HG03139 (cell line): ENCODE measurements around the gene PPP1R15B.
A peak's percentile ranks its signal among the peaks of the same experiment; 100 is the strongest.

Experiments used
- ATAC-seq: cut with Tn5 transposase; IDR thresholded peaks from one replicate; pipeline ENCODE4 v1.9.1; 2021; ENCODE audit not compliant: unreplicated experiment

Gene PPP1R15B

DNA sequence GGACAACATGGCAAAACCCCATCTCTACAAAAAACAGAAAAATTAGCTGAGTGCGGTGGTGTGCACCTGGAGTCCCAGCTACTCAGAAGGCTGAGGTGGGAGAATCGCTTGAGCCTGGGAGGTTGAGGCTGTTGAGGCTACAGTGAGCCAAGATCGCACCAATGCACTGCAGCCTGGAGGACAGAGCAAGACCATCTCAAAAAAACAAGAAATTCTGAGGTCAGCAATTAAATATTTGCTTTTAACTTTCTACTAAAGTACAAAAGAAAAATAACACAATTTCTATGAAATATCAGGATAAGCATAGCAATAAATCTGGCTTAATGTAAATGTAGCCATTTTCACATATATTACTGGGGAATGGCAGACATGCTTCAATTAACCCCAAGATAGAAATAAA, 9.9 kb downstream of the PPP1R15B start:
- no peak for ATAC-seq

DNA sequence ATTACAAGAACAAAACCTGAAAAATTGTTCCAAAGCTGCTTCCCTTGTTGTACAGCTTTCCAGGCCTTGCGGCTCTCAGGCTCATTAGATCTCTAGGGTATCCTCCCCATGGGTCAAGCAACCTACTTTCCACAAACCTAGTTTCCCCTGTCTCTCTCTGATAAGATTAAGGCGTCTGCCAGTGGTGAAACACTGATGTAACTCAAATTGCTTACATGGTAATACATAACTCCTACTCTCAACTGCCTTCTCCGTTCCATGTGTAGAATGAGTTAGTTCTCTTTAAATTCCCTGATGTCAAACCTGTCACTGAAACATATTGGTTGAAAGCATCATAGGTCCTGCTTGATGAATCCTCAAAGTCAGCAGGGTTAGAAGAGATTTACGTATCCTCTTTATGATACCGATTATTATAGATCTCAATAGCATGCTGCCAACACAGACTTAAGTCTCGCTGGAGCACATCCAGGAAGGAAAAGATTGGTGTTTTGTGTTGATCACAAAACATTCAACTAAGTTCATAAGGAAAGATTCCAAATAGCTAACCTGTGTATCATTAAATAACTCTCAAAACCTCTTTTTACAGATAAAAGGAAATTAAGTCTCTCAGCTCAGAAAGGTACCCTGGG, 10.6 kb downstream of the PPP1R15B start:
- ATAC-seq = no peak

DNA sequence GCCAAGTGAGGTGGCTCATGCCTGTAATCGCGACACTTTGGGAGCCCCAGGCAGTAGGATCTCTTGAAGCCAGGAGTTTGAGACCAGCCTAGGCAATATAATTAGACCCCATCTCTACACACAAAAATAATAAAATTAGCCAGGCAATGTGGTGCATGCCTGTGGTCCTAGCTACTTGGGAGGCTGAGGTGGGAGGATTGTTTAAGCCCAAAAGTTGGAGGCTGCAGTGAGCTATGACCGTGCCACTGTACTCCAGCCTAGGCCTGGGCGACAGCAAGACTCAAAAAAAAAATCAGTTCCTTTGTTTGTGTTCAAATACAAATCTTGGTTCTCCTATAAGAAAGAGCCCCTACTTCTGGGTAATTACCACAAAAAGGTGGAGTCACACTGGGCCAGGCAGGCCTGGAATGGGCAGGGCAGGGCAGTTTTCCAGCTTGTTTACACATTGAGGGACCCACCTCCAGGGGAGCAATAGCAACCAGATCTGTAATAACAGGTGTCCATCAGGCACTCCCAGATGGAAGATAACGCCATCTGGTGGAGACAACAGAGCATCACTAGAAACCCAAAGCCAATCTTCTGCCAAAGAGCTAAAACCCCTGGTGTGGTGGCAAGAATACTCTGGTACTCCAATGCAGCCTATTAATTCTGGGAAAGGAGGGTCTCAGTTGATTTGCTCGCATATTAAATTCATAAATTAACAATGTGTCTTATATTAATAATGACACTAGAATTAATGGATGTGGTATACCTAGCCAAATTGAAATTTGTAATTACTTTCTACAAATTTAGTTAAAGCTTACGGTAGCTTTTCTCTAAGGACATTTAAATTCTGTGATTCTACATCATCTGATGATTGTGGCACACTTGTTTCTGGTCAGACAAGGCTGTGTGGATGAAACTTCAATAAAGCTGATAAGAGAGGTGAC, 13.2 kb downstream of the PPP1R15B start:
- peak; percentile 75 for ATAC-seq

DNA sequence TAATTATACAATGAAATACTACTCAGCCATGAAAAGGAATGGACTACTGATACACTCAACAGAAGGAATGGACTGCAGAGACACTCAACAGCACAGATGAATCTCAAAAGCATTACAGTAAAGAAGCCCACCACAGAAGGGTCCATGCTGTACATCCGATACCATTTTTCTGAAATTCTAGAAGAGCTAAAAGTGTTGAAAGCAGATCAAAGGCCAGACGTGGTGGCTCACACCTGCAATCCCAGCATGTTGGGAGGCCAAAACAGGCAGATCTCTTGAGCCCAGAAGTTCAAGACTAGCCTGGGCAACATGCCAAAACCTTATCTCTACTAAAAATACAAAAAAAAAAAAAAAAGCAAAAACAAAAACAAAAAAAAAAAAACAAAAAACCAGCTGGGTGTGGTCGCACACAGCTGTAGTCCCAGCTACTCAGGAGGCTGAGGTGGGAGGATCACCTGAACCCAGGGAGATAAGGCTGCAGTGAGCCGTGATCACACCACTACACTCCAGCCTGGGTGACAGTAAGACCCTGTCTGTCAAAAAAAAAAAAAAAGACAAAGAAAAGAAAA, 15.5 kb downstream of the PPP1R15B start:
- ATAC-seq = no peak

DNA sequence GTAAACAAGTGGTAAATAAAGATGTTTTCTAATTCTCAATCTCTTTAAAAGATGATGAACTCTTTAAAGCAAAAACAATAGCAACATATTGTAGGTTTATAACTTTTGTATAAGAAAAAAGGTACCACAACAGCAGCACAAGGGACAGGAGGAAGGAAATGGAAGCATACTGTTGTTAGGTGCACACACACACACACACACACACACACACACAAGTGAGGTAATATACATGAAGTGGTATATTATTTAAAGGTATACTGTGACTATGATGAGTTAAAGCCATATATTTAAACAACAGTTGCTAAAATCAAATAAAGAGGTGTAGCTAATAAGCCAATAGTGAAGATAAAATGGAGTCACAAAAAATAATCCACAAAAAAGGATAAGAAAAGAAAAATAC, 20.0 kb downstream of the PPP1R15B start:
- no peak for ATAC-seq

DNA sequence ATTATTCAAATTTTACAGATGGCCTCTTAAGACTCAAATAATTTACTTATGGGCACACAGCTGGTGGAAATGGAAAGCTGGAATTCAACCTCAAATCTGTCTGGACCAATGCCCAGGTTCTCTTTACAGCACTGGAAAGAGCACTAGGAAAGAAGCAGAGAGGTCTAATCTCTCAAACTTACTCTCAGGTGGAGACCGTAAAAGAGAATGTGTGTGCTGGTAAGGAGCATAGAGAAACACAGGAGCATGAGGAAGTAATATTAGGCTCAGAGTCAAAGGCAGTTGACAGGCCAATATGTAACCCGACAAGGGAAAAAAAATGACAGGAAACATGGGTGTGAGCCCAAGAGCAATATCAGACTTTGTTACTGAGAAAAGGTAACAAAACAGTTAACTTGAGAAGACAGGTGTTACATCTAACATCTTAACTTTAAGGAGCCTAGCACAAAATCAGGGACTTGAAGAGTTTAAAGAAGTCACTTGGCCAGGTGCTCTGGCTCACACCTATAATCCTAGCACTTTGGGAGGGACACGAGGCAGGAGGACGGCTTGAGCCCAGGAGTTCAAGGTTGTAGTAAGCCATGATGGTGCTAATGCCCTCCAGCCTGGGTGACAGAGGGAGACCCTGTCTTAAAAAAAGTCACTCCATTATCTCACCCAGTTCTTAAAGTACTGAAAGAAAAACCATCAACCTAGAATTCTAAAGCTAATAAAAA, 20.7 kb downstream of the PPP1R15B start:
- no peak for ATAC-seq

DNA sequence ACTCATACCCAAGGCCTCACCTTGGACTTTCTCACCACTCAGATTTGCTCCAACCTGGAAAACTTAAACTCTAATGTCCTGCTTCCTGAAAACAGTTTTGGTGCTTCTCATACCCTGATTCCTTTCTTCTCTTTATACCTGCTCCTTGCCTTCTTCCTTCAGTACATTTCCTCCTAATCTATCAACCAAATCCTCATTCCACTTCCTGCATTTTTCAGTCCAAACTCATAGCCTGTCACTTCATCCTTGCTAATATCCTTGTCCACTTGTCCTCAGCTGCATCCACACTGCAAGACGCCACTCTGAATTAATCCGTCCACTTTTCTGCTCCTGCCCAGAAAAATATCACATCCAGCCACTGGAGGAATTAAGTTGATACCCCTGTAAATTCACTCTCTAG, 25.9 kb downstream of the PPP1R15B start:
- no peak for ATAC-seq

DNA sequence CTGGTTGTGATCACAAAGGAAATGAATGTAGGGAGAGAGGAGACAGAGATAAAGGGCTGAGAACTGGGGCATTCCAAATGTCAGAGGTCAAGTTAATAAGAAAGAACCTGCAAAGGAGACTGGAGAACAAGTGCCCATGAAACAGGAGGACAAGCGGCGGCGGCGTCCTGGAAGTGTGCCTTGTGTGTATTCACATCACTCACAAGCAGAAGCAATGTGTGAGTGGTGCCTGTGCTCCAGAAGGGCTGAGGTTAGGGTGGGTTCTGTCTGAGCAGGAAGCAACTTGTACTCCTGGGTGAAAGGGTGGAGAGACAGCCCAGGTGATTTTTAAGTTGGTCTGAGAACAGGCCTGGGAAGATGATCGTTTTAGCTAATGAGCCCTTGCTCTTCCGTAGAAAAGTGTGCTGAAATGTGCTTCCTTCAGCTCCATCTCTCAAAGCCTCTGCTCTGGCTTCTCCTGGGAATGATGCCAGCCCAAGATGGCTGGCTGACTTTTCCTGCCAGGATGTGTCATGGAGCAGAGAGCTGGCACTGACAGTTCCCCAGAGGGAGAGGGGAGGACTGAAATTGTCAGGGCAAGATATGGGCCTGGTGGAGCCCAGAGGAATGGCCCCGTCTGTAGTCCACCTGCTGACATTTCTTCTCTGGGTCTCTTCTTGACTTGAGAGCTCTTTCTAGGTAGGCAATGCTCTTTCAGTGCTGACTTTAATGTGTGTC, 26.8 kb downstream of the PPP1R15B start:
- no peak for ATAC-seq

DNA sequence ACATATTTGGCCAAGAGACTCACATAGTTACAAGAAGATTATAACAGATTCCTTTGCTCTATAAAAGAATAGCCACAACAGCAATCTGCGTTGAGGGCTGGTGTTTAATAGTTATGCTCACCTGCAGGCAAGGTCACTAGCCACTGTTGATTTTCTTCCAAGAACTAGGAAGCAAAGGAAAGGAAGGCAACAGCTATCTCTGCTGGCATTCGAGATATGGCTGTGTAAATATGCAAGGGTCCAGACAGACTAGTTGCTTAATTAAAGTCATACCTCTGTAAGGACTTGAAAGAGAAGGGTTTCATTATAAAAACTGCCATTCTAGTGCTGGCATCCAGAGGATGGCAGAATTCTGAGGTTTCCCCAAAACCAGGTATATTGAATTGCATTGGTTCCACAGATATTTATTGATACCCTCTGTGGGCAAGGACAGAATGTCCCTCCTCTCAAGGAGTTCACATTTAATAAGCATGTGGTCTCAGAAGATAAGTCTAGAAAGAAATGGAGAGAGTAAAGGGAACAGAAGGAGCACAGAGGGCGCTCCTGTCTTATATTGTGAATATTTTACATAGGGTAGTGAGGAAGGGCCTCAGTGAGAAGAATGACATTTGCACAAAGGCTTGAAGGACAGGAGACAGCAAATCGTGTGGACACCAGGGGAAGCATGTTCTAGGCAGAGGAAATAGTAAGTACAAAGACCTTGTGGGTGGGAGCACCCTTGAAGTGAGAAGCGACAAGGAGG, 28.3 kb downstream of the PPP1R15B start:
- ATAC-seq = no peak

DNA sequence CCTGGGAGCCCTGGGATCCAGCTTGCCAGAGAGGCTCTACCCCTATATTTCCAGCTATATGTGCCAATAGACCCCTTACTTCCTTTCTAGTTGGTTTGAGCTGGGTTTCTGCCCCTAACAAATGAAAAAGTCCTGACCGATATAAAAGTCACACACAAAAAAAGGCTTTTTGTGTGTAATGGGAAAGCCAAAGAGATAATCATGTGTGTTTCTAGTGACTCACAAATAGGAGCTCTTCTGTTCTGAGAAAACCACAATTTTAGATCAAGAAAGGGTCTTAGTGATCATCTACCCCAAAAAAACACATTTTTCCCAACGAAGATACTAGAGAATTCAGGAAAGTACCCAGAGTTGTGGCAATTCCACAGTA, 28.9 kb downstream of the PPP1R15B start:
- no peak for ATAC-seq

DNA sequence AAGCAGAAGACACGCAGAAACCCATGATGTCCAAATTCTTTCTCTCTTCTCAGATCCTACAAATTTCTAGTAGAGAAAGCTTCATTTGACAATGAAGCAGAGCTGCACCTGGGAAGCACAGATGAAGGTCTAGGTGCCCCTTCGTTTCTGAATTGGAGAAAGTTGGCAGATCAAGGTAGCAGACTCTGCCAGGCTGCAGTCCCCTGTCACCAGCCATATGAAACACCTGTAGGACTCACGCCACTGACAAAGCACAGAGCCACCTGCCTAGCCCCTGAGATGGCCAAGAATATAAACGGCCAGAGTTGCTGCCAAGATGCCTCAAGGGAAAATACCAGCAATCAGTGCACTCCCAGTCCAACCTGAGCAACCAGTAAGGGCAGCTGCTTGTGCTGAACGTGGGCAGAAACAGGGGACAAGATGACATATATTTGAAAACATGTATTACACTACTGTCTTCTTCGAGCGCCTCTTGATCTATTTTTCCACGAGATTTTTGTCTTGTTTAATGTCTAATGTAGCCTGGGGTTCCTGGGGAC, 31.3 kb downstream of the PPP1R15B start:
- no peak for ATAC-seq

DNA sequence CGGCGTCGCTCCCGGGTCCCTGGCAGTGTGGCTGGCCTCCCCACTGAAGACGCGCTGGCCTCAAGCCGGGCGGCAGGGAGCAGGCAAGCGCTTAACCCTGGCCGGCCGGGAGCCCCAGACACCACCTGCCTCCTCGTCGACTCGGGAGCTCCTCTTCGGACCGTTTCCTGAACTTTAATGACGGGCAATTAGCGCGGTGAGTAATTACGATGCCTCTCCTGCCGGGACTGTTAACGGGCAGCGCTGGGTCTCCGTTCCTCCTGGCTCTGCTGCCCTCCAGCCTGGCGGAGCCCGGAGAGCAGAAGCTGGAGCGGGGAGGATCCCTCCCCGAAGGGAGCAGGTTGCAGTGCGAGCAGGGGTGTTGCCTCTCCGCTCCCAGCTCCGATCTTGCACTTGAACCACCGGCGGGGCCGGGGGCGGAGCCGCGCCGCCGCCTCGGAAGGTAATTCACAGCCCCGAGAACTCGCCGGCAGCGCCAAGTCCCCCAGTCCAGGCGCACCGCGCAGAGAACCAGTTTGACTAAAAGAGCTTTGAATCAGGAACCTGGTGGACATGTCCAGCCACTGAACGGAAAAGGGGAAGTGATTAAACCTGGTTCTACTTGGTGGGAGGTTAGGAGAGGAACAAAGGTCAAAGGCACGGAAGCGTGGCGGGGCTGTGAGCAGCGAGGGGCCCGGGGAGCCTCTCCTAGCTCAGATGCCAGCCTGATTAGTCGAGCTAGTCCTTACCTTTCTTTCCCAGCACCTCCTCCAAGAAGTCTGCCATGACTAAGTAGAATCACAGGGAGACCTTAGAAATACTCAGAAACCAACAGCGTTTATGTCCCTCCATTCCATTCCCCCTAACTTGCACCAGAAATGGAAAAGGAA, 33.6 kb downstream of the PPP1R15B start:
- ATAC-seq = no peak

DNA sequence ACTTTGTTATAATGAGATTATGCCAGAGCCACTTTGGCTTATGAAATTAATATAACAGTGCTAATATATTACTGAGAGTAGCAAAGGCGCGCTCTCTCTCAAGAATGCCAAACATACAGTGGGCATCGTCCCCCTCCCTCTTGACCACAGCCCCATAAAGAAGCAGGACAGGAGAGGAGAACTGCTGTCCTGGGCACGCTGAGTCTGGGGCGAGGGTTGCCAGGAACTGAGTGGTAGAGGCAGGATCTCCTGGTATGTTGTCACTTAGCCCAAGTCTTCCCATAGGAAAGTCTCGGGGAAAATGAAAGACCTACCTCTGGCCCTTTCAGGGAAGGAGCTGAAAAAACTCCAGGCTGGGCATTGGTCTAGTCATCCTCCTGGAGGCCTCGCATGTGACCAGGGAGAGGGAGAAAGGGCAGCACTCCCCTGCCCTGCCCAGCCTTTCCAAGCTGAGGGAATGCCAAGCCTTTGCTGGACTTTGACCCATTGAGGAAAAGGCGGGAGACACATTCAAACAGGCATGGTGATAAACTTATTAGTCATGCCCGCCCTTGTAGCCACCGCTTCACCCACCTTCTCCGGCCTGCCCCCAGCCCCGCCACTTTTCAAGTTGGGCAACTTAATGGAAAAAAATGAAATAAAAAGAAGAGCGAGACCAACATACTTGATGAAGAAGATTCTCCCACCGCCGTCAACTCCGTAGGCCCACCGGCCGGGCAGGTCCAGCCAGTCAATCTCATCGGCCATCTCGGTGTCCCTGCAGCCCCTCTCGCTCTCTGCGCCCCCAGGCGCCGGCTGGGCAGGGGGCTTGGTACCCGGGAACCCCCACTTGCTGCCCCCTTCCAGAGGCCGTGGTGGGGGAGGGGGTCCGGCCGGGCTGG, 34.5 kb downstream of the PPP1R15B start:
- no peak for ATAC-seq

DNA sequence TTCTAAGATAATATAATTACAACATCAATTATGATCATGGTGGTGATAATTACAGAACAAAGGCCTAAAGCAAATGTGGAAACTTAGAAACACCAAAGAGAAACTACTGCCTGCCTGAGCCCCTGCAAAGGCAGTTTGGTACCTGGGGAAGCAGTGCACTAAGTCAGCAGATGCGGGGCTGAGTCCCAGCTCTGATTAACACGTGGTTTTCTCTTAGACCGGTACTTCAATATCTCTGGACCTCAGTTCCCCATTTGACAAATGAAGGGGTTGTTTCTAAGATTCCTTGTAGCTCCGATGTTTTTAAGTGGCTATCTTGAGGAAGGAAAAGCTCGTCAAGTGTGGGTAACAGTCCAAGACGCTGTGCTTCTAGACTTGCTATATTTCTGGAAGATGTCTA, 35.2 kb downstream of the PPP1R15B start:
- no peak for ATAC-seq

DNA sequence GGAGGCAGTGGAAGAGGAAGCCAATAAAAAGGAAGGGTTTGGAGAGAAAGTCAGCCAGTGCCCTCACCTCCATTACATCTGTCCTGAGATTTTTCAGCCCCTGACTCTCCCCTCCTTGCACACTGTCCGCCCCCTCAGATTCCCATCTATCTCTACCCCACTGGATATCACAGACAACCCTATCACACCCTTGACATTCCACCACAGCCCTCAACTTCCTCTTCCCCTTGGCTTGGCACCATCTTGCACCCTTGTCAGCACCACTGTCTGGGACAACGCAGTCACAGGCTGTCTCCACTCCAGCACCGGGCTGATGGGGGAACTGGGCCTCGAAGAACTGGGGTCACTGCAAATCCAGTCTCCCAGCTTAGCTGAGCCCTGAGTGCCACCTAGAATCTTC, 37.7 kb downstream of the PPP1R15B start:
- no peak for ATAC-seq

DNA sequence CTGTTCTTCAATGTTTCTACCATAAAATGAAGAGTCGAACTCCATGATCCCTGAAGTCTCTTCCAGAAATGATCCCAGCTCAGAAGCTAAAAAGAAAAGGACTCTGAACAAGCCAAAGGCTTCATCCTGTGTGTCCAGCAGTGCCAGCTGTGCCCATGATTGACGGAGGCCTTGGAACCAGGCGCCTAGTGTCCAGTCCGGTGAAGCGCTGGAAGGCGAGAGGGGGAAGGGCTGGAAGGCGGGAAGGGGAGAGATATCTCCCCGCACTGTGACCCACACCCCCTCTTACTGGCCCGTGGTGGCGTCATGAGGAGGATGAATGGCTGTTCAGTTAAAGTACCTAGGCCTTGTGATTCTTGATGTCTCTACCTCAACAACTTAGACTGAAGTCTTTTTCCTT, 41.4 kb downstream of the PPP1R15B start:
- ATAC-seq = no peak

DNA sequence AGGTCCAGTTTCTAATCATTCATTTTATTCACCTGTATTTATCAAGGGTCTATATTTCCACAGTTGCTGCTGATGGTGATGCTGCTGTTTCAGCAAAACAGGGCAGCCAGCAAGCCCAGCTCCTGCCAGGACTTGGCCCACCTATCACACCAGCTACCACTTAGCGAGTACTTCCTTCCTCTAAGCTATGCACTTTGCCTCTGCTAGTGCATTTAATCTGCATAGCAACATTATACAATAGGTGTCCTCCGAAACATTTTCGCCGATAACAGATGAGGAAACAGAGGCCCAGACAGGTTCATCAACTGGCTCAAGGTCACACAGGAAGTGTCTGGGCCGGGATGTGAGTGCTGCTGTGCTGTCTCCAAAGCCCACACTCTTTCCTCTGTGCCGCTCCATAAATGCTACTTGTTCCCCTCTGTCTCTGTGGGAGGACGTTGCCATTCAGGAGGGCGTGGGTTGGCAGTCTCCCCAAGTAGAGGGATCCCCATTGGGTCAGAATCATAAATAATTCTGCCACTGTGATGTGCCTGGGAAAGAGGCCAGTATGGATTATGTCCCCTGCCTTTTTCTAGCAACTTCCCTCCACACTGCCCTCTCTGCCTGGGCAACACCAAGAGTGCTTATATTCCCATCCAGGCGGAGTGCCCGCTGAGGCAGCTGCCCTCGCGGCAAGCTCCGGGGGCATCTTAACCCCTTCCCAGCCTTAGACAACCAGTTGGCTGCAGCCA, 42.5 kb downstream of the PPP1R15B start:
- ATAC-seq = no peak
